Testis (tissue), 2 donors: Measurements from ENCODE around the gene SPP1.

Source experiments
- POLR2A ChIP-seq: fragments of 450-650 bp; IDR thresholded peaks from one replicate; pipeline ENCODE4 v1.6.1; 2017; ENCODE audit warnings: antibody characterized with exemption, mild to moderate bottlenecking, moderate library complexity
- TF ChIP-seq, protein P1 (sequence below), 3 experiments: fragments of 450-650 bp in 2 of 3; fragments of 200-600 bp in 1 of 3; sonication (generic) in 1 of 3; IDR thresholded peaks; one replicate each; pipeline ENCODE4 v1.5.1; 2016 to 2019; ENCODE audit warnings: antibody characterized with exemption in 3 of 3, mild to moderate bottlenecking in 2 of 3, moderate library complexity in 1 of 3

DNA sequence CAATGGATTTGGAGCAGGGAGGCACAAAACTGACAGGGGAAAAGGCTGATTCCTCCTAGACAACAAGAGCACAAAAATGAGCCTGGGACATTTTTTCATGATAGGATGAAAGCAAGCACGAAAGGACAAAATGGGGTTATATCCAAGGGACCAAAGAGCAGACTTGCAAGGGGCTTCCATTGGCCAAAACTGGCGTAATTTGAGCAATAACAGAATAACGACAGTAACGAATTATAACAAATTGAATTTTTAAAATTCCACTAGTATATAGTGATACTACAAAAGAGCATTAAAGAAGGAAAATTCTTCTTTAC is 10.3 kb downstream of the SPP1 start:
- TF ChIP-seq POLR2A, result no peak
- TF ChIP-seq, protein P1, sequence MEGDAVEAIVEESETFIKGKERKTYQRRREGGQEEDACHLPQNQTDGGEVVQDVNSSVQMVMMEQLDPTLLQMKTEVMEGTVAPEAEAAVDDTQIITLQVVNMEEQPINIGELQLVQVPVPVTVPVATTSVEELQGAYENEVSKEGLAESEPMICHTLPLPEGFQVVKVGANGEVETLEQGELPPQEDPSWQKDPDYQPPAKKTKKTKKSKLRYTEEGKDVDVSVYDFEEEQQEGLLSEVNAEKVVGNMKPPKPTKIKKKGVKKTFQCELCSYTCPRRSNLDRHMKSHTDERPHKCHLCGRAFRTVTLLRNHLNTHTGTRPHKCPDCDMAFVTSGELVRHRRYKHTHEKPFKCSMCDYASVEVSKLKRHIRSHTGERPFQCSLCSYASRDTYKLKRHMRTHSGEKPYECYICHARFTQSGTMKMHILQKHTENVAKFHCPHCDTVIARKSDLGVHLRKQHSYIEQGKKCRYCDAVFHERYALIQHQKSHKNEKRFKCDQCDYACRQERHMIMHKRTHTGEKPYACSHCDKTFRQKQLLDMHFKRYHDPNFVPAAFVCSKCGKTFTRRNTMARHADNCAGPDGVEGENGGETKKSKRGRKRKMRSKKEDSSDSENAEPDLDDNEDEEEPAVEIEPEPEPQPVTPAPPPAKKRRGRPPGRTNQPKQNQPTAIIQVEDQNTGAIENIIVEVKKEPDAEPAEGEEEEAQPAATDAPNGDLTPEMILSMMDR (IDR thresholded peaks at IDR 0.05), result no peak
